ENCODE data around the gene ACSM2B.

GRCh38 chr16:20520103-20520502 lies 56.1 kb downstream of the ACSM2B start:
- TF ChIP-seq CTCF (IDR thresholded peaks at IDR 0.05 in 4 of 5, conservative IDR thresholded peaks at IDR 0.05 in 1 of 5) (no peak), POLR2A (IDR thresholded peaks at IDR 0.05) (no peak)

All from gastrocnemius medialis (tissue), 4 donors.